Retinal pigment epithelial cell (primary cell): ENCODE measurements around the gene TSPAN19.
"Not testable (repeated sequence)": the region's sequence is repeated elsewhere in the genome, so short reads cannot be mapped to it uniquely, and the experiment has no call there.

Source experiments
- DNase-seq: peaks from one replicate; pipeline ENCODE4 v3.0.0-alpha.2; 2010; ENCODE audit warnings: low read depth
- H3K4me3 ChIP-seq: 2 replicates; pipeline ENCODE4 v1.5.1; 2011; ENCODE audit warnings: mild to moderate bottlenecking, low read length, control low read depth, moderate library complexity
- TF ChIP-seq, protein P1 (sequence below): conservative IDR thresholded peaks from 2 replicates; pipeline ENCODE4 v1.5.1; 2011; ENCODE audit warnings: low read depth, low read length, control low read depth, inconsistent platforms

The TSPAN19 gene

DNA sequence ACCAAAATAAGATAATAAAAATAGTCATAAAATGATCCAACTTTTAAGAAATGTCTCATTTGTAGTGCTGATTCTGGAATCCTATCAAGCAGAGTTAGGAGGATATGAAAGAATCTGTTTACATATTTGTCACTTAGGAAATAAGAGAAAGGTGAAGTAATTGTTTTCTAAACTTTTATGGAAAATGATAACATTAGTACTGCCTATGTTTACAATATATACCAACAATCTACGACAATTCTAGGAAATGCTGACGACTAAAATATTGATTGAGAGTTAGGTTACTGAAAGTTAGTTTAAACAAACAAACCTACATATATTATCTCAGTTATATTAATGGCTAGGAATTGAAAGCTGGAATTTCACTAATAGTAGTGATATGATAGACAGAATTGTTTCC is 18.0 kb downstream of the TSPAN19 start:
- no peak overlapping the region for H3K4me3 ChIP-seq
- TF ChIP-seq, protein P1, sequence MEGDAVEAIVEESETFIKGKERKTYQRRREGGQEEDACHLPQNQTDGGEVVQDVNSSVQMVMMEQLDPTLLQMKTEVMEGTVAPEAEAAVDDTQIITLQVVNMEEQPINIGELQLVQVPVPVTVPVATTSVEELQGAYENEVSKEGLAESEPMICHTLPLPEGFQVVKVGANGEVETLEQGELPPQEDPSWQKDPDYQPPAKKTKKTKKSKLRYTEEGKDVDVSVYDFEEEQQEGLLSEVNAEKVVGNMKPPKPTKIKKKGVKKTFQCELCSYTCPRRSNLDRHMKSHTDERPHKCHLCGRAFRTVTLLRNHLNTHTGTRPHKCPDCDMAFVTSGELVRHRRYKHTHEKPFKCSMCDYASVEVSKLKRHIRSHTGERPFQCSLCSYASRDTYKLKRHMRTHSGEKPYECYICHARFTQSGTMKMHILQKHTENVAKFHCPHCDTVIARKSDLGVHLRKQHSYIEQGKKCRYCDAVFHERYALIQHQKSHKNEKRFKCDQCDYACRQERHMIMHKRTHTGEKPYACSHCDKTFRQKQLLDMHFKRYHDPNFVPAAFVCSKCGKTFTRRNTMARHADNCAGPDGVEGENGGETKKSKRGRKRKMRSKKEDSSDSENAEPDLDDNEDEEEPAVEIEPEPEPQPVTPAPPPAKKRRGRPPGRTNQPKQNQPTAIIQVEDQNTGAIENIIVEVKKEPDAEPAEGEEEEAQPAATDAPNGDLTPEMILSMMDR, result no peak
- no peak for DNase-seq

DNA sequence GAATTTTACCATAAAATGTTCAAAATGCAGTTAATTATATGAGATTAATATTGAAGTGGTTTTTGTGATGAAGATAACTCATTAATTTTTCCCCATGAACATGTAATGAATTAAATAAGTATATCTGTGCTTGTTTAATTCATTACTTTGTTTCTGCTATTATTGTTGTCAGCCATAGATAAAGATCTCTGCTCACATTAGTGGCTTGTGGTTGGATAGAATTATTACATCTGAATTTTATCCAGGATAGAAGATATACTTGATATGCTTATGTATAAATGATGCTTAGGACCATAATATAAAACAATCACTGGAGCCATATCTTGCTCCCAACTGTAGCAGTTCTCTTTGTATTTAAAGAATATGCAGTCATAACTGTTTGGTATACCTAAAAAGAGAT is 18.5 kb downstream of the TSPAN19 start:
- TF ChIP-seq, protein P1, result no peak
- no peak for DNase-seq
- no peak overlapping the region for H3K4me3 ChIP-seq

DNA sequence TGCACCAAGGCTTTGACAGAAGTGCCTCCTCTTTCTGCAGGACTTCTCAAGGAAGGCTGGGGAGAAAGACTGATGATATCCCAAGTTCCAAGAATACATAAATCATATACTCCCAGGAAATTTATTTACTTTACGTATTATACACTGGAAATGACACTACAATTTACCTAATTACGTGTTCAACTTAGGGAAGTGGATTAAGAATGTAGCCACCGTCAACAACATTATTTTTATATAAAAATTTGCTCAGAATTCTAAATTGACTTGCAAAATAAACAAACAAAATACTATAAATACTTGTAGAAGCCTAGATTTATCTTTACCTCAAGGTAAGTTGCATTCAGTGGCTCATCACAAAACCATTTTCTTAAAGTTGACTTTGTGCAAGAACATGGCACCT is 18.9 kb downstream of the TSPAN19 start:
- DNase-seq, result no peak
- no peak overlapping the region for H3K4me3 ChIP-seq
- TF ChIP-seq, protein P1, result no peak

DNA sequence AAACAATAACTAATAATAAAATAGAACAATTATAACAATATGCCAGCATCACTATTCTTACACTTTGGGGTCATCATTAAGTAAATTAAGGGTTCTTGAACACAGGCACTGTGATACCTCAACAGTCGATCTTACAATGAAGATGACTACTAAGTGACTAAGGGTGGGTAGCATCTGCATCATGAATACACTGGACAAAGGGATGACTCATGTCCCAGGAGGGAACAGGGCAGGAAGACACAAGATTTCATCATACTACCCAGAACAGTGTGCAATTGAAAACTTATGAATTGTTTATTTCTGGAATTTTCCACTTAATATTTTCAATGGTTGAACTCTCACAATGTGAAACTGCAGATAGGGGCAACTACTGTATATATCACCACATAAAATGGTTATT is 19.7 kb downstream of the TSPAN19 start:
- TF ChIP-seq, protein P1, result no peak
- no peak for DNase-seq
- no peak overlapping the region for H3K4me3 ChIP-seq

DNA sequence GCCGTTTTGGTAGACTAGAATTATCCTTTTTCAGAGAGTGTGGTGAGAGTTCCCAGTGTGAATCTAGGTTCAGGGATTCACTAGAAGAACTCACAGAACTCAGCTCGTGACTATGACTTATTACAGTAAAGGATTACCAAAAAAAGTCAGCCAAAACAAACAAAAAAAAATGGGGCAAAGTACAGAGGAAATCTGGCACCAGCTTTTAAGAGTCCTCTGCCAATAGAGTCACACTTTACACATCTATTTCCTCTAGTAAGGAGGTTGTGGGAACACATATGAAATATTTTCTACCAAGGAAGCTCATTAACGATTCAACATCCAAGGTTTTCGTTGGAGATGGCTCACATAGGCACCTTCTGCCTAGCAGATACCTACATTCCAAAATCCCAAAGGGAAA is 28.2 kb downstream of the TSPAN19 start:
- TF ChIP-seq, protein P1, result no peak
- DNase-seq, result no peak
- H3K4me3 ChIP-seq, result no peak overlapping the region

DNA sequence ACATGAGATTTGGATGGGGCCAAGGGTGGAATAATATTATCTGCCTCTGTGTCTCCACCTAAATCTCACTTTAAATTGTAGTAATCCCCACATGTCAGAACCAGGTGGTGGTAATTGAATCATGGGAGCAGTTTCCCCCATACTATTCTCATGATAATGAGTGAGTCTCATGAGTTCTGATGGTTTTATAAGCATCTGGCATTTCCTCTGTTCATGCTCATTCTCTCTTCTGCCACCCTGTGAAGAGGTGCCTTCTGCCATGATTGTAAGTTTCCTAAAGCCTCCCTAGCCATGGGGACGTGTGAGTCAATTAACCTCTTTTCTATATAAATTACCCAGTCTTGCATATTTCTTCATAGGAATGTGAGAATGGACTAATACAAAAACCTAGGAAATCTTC is 29.9 kb downstream of the TSPAN19 start:
- no peak for DNase-seq
- TF ChIP-seq, protein P1, result no peak
- no peak overlapping the region for H3K4me3 ChIP-seq

DNA sequence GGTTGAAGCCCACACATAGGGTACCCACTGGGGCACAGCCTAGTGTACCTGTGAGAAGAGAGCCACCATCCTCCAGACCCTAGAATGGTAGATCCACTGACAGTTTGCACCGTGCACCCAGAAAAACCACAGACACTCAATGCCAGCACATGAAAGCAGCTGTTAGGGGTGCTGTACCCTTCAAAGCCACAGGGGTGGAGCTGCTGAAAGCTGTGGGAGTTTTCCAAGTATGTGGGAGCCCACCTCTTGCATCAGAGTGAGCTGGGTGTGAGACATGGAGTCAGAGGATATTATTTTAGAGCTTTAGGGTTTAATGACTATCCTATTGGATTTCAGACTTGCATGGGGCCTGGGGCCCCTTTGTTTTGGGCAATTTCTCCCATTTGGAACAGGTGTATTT is 30.5 kb downstream of the TSPAN19 start:
- no peak for DNase-seq
- TF ChIP-seq, protein P1, result no peak
- no peak overlapping the region for H3K4me3 ChIP-seq

DNA sequence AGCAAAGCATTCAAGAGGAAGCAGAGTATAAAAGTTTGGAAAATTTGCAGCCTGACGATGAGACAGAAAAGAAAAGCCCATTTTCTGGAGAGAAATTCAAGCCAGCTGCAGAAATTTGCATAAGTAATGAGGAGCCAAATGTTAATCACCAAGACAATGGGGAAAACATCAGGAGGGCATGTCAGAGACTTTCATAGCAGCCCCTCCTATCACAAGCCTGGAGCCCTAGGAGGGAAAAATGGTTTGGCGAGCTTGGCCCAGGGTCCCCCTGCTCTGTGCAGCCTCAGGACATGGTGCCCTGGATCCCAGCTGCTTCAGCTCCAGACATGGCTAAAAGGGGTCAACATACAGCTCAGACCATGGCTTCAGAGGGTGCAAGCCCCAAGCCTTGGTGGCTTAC is 31.0 kb downstream of the TSPAN19 start:
- not testable (repeated sequence) for H3K4me3 ChIP-seq, DNase-seq
